Measurements from ENCODE around the gene SLC24A4.

DNA sequence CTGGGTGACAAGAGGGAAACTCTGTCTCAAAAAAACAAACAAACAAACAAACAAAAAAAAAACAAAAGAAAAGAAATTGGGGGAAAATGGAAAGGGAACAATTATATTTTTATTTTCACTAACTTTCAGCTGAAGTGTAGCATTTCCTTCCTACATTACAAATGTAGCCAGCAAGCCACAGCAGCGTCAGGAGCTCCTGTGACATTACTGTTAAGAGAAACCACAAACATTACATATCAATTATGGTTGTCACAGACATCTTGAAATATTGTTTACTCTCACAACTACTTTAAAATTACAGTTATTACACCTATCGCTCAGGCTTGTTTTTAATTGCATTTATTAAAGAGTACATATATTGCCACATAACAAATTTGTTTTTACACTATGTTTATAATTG, 49.8 kb upstream of the SLC24A4 start:
- TF ChIP-seq, protein P1, sequence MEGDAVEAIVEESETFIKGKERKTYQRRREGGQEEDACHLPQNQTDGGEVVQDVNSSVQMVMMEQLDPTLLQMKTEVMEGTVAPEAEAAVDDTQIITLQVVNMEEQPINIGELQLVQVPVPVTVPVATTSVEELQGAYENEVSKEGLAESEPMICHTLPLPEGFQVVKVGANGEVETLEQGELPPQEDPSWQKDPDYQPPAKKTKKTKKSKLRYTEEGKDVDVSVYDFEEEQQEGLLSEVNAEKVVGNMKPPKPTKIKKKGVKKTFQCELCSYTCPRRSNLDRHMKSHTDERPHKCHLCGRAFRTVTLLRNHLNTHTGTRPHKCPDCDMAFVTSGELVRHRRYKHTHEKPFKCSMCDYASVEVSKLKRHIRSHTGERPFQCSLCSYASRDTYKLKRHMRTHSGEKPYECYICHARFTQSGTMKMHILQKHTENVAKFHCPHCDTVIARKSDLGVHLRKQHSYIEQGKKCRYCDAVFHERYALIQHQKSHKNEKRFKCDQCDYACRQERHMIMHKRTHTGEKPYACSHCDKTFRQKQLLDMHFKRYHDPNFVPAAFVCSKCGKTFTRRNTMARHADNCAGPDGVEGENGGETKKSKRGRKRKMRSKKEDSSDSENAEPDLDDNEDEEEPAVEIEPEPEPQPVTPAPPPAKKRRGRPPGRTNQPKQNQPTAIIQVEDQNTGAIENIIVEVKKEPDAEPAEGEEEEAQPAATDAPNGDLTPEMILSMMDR (IDR thresholded peaks at IDR 0.05): no peak
- no peak for TF ChIP-seq POLR2A (IDR thresholded peaks at IDR 0.05)

Measured in testis (tissue), 2 donors.